Right lobe of liver (tissue), 6 donors: Measurements from ENCODE around the gene OR2T3. TPM values are rescaled to one million over a fixed set of nuclear protein-coding genes. Genes with fewer than 3 reads are reported as not detected.

ENCODE experiments used
- ATAC-seq, 4 donors: fragments of 200-7000 bp; cut with Tn5 transposase; one replicate each; pipeline ENCODE4 v1.9.1; 2020; ENCODE audit warnings: mild to moderate bottlenecking in 4 of 4, moderate library complexity in 4 of 4
- DNase-seq, 3 donors: peaks; one replicate each; pipeline ENCODE4 v3.0.0-alpha.2; 2020
- H3K27ac ChIP-seq, 3 donors: fragments of 200-600 bp; one replicate each; pipeline ENCODE4 v1.8.0; 2022
- H3K27me3 ChIP-seq, 2 donors: fragments of 200-600 bp; one replicate each; pipeline ENCODE4 v1.8.0; 2022
- H3K36me3 ChIP-seq, 4 donors: fragments of 200-600 bp; sonication (generic) in 1 of 4; one replicate each; pipeline versions ENCODE4 v1.5.1 to v1.8.0; 2017 to 2022; ENCODE audit warnings: control low read depth in 1 of 4
- H3K4me1 ChIP-seq, 4 donors: fragments of 200-600 bp; sonication (generic) in 1 of 4; one replicate each; pipeline versions ENCODE4 v1.5.1 to v1.8.0; 2017 to 2022; ENCODE audit warnings: control low read depth in 1 of 4
- H3K4me3 ChIP-seq, 3 donors: fragments of 200-600 bp; one replicate each; pipeline ENCODE4 v1.8.0; 2022
- H3K9me3 ChIP-seq, 4 donors: fragments of 200-600 bp; sonication (generic) in 1 of 4; one replicate each; pipeline versions ENCODE4 v1.5.1 to v1.8.0; 2017 to 2022; ENCODE audit warnings: control low read depth in 1 of 4
- CTCF ChIP-seq, 4 donors: fragments of 200-600 bp in 3 of 4; fragments of 450-650 bp in 1 of 4; IDR thresholded peaks; one replicate each; pipeline versions ENCODE4 v1.5.1 to v1.8.0; 2016 to 2022; ENCODE audit warnings: antibody characterized with exemption in 4 of 4, mild to moderate bottlenecking in 2 of 4
- POLR2A ChIP-seq: fragments of 450-650 bp; IDR thresholded peaks from one replicate; pipeline ENCODE4 v1.6.1; 2017; ENCODE audit warnings: antibody characterized with exemption, mild to moderate bottlenecking
- WGBS: methylation state at CpG from one replicate; pipeline ENCODE4 v1.1.6; 2018; ENCODE audit warnings: low coverage, low lambda C conversion rate; ENCODE audit not compliant: insufficient coverage; ENCODE audit errors: missing lambda C conversion rate; 5-methylcytosine and 5-hydroxymethylcytosine counted together
- intact Hi-C, 2 donors: fragments of 100-400 bp; cut with DNase I; formaldehyde crosslinking; loops; one replicate each; pipeline versions ENCODE4 v1.11.2 to v1.14.1; 2022
- total RNA-seq, 6 experiments: library from RNA; depleted of rRNA in 2 of 6; stranded (reverse); fragments of >200 nt in 2 of 6; fragmentation: NEBNext Ultra II Directional in 3 of 6; extraction: Animal tissue kit (Norgen Biotek cat#: 25700) in 3 of 6; gene quantifications; one replicate each; pipeline versions ENCODE4 v1.1.0 to v1.2.4, GENCODE V29; 2016 to 2023
- donor health status: DM: no; HTN: yes; CAD: no.
- donor health status: DM: no; HTN: no; CAD: no.
- donor health status: DM: no; HTN: no; CAD: no.
- donor health status: DM: no; HTN: yes; CAD: no.
- donor health status: DM: no; HTN: yes; CAD: no.

OR2T3 gene
- total RNA-seq, 6 experiments from 2014 or later = not detected

DNA sequence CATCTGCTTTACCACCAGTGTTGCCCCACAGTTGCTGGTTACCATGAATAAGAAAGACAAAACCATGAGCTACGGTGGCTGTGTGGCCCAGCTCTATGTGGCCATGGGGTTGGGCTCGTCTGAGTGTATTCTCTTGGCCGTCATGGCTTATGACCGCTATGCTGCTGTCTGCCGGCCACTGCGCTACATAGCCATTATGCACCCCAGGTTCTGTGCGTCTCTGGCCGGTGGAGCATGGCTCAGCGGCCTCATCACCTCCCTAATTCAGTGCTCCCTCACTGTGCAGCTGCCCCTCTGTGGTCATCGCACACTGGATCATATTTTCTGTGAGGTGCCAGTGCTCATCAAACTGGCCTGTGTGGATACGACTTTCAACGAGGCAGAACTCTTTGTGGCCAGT is 48.7 kb downstream of the OR2T3 start:
- intact Hi-C loops = no loop called here
- Histone ChIP-seq H3K4me1 (no peaks in the 10 kb centered on the region), H3K27me3 (no peaks in the 10 kb centered on the region), H3K4me3 (no peak overlapping the region), H3K36me3 (no peaks in the 10 kb centered on the region), H3K9me3 (no peaks in the 10 kb centered on the region), H3K27ac (no peak overlapping the region)
- TF ChIP-seq POLR2A (no peak), CTCF (IDR thresholded peaks at IDR 0.05) (no peak)
- peak in 1 of 3 donors; percentile 15 for DNase-seq
- no peak for ATAC-seq
- WGBS = 66% methylated on average over 5 of the region's 12 CpGs

Other genes with a start within 250 kb of the OR2T3 start
- gene OR2M4, start 241.9 kb upstream of the OR2T3 start, total RNA-seq = not detected
- gene OR2T33, start 195.4 kb upstream of the OR2T3 start, total RNA-seq = not detected
- not detected for gene OR2T12, start 169.9 kb upstream of the OR2T3 start, total RNA-seq
- gene OR2M7, start 148.8 kb upstream of the OR2T3 start, total RNA-seq = not detected
- not detected for gene OR14C36, start 124.6 kb upstream of the OR2T3 start, total RNA-seq
- gene OR2T4, start 111.7 kb upstream of the OR2T3 start, total RNA-seq = not detected
- gene OR2T6, start 97.6 kb upstream of the OR2T3 start, total RNA-seq = not detected
- gene OR2T1, start 70.3 kb upstream of the OR2T3 start, total RNA-seq = not detected
- gene OR2T2, start 27.7 kb upstream of the OR2T3 start, total RNA-seq = not detected
- not detected for gene OR2T5, start 15.2 kb downstream of the OR2T3 start, total RNA-seq
- gene OR2G6, start 34.7 kb downstream of the OR2T3 start, total RNA-seq = not detected
- gene OR2T29, start 89.4 kb downstream of the OR2T3 start, total RNA-seq = not detected
- not detected for gene OR2T34, start 101.4 kb downstream of the OR2T3 start, total RNA-seq
- gene OR2T10, start 124.3 kb downstream of the OR2T3 start, total RNA-seq = not detected
- gene OR2T11, start 161.7 kb downstream of the OR2T3 start, total RNA-seq = not detected
- not detected for gene OR2T35, start 171.9 kb downstream of the OR2T3 start, total RNA-seq
- gene OR2T27, start 182.2 kb downstream of the OR2T3 start, total RNA-seq = not detected
- gene OR14I1, start 229.4 kb downstream of the OR2T3 start, total RNA-seq = not detected